K562 (cell line): ENCODE measurements around the gene TMIGD1. TPM values are rescaled to one million over a fixed set of nuclear protein-coding genes. Genes with fewer than 3 reads are reported as not detected.

ENCODE experiments used
- EP400 ChIP-seq: fragments of 450-650 bp; IDR thresholded peaks from 2 replicates; pipeline ENCODE4 v1.6.1; 2017; ENCODE audit warnings: antibody characterized with exemption, mild to moderate bottlenecking, moderate library complexity
- RBBP5 ChIP-seq: fragments of 200-600 bp; sonication (generic); IDR thresholded peaks from 2 replicates; pipeline ENCODE4 v1.6.1; 2012; ENCODE audit warnings: borderline replicate concordance, mild to moderate bottlenecking, low read length, control low read depth, inconsistent platforms; ENCODE audit not compliant: insufficient read depth, poor library complexity, severe bottlenecking
- TGIF2 ChIP-seq: sonication (generic); formaldehyde crosslinking; IDR thresholded peaks from 2 replicates; pipeline ENCODE4 v1.8.1; 2022; ENCODE audit warnings: mild to moderate bottlenecking, missing genetic modification reagents, moderate library complexity
- polyA plus RNA-seq, 8 experiments: library from polyadenylated mRNA; depleted of rRNA in 4 of 8; stranded (reverse) in 5 of 8; unstranded in 3 of 8; fragments of >200 nt; fragmentation: Nextera tagmentation in 2 of 8; fragmentation: Illumina TruSeq in 1 of 8; extraction: Ambion mirVana in 2 of 8; extraction: Trizol in 1 of 8; gene quantifications; 2 replicates each; pipeline versions ENCODE4 v1.2.1 to v1.2.3, GENCODE V29; 2011 to 2014; ENCODE audit warnings: inconsistent platforms in 1 of 8, missing spikeins in 1 of 8
- total RNA-seq, 7 experiments: library from RNA; depleted of rRNA in 6 of 7; stranded (reverse); fragments of >200 nt in 6 of 7; fragmentation: Illumina TruSeq in 2 of 7; extraction: Trizol in 2 of 7; gene quantifications; 2 replicates each; pipeline versions ENCODE4 v1.2.1 to v1.2.3, GENCODE V29; 2011 to 2021; ENCODE audit warnings: low replicate concordance in 1 of 7
- TF ChIP-seq, protein P1 (sequence below): sonication (generic); formaldehyde crosslinking; IDR thresholded peaks from 2 replicates; pipeline ENCODE4 v1.8.0; 2023; ENCODE audit warnings: mild to moderate bottlenecking, missing genetic modification reagents
- TF ChIP-seq, protein P2 (sequence below), 2 experiments: IDR thresholded peaks; 2 replicates each; pipeline ENCODE4 v1.6.1; 2012; ENCODE audit warnings: improper control_type of control experiment in 2 of 2, low read depth in 2 of 2, low read length in 2 of 2, borderline replicate concordance in 1 of 2

TMIGD1 gene
- total and polyA plus RNA-seq, 9 of the 15 experiments (the other 6 are each of a cell fraction or from before 2014, with no cell fraction given) = not detected

GRCh38 chr17:30379303-30379902, 45.5 kb upstream of the TMIGD1 start (continued):
- TF ChIP-seq EP400 (no peak), RBBP5 (peak; percentile 69), TGIF2 (no peak)
- TF ChIP-seq, protein P1, sequence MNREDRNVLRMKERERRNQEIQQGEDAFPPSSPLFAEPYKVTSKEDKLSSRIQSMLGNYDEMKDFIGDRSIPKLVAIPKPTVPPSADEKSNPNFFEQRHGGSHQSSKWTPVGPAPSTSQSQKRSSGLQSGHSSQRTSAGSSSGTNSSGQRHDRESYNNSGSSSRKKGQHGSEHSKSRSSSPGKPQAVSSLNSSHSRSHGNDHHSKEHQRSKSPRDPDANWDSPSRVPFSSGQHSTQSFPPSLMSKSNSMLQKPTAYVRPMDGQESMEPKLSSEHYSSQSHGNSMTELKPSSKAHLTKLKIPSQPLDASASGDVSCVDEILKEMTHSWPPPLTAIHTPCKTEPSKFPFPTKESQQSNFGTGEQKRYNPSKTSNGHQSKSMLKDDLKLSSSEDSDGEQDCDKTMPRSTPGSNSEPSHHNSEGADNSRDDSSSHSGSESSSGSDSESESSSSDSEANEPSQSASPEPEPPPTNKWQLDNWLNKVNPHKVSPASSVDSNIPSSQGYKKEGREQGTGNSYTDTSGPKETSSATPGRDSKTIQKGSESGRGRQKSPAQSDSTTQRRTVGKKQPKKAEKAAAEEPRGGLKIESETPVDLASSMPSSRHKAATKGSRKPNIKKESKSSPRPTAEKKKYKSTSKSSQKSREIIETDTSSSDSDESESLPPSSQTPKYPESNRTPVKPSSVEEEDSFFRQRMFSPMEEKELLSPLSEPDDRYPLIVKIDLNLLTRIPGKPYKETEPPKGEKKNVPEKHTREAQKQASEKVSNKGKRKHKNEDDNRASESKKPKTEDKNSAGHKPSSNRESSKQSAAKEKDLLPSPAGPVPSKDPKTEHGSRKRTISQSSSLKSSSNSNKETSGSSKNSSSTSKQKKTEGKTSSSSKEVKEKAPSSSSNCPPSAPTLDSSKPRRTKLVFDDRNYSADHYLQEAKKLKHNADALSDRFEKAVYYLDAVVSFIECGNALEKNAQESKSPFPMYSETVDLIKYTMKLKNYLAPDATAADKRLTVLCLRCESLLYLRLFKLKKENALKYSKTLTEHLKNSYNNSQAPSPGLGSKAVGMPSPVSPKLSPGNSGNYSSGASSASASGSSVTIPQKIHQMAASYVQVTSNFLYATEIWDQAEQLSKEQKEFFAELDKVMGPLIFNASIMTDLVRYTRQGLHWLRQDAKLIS (CRISPR knock-in tag) = no peak
- TF ChIP-seq, protein P2, sequence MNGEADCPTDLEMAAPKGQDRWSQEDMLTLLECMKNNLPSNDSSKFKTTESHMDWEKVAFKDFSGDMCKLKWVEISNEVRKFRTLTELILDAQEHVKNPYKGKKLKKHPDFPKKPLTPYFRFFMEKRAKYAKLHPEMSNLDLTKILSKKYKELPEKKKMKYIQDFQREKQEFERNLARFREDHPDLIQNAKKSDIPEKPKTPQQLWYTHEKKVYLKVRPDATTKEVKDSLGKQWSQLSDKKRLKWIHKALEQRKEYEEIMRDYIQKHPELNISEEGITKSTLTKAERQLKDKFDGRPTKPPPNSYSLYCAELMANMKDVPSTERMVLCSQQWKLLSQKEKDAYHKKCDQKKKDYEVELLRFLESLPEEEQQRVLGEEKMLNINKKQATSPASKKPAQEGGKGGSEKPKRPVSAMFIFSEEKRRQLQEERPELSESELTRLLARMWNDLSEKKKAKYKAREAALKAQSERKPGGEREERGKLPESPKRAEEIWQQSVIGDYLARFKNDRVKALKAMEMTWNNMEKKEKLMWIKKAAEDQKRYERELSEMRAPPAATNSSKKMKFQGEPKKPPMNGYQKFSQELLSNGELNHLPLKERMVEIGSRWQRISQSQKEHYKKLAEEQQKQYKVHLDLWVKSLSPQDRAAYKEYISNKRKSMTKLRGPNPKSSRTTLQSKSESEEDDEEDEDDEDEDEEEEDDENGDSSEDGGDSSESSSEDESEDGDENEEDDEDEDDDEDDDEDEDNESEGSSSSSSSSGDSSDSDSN (IDR thresholded peaks at IDR 0.05; ENCODE audit: borderline replicate concordance in 1 of 2, low read depth in 2 of 2, low read length in 2 of 2) = no peak
